ENCODE measurements around the gene POLL.

POLL gene

DNA sequence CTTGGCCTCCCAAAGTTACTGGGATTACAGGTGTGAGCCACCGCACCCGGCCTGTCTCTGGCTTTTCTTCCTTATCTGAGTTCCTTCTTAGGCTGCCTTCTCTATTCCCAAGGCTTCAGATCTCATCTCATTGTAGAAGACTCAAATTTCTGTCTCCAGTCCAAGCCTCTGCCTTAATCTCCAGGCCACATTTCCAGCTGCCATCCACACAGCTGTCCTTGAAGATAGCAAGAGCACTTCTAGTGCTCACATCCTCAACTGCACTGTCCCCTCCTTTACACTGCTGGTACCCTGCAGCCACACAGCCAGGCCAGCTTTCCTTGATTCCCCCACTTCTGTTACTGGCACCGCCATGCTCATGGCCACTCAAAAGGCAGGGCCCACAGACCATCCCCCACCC lies 35.6 kb downstream of the POLL start:
- TF ChIP-seq, protein P1, sequence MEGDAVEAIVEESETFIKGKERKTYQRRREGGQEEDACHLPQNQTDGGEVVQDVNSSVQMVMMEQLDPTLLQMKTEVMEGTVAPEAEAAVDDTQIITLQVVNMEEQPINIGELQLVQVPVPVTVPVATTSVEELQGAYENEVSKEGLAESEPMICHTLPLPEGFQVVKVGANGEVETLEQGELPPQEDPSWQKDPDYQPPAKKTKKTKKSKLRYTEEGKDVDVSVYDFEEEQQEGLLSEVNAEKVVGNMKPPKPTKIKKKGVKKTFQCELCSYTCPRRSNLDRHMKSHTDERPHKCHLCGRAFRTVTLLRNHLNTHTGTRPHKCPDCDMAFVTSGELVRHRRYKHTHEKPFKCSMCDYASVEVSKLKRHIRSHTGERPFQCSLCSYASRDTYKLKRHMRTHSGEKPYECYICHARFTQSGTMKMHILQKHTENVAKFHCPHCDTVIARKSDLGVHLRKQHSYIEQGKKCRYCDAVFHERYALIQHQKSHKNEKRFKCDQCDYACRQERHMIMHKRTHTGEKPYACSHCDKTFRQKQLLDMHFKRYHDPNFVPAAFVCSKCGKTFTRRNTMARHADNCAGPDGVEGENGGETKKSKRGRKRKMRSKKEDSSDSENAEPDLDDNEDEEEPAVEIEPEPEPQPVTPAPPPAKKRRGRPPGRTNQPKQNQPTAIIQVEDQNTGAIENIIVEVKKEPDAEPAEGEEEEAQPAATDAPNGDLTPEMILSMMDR (IDR thresholded peaks at IDR 0.05; ENCODE audit: insufficient read depth, low read length, missing control alignments) = no peak
- ChIA-PET POLR2A (no interaction called here), CTCF (interaction anchor here (1.1 to 4.2 kb wide), 2 partner anchors 16 to 18 kb away, joined by 4 to 25 read pairs; no protein-coding TSS in a partner anchor)
- no peak overlapping the region for H3K4me3 ChIP-seq (ENCODE audit: low read depth, low read length)
- DNase-seq (ENCODE audit: low read depth, low spot score) = no peak

DNA sequence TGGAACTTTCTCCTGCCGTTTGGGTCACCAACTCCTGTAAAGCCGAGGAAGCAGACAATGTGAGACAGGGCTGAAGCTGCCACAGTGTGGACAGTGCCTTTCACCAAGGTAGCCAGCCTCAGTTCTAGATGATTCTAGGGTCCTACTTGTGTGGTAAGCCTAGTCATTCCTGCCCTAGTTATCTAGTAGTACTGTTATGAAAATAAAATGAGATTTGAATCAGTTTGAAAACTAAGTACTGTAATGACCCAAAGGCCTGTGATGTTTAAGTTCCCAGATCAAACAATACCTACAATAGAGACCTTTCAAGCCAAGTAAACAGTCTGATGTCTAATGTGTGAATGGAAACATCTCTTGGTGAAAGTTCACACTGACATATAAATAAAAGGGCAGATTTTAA lies 37.1 kb downstream of the POLL start:
- CTCF ChIA-PET = interaction anchor here (1.0 to 4.2 kb wide), 3 partner anchors 14 to 20 kb away, joined by 3 to 25 read pairs (median 4); no protein-coding TSS in a partner anchor
- no peak overlapping the region for H3K4me3 ChIP-seq (ENCODE audit: low read depth, low read length)
- TF ChIP-seq, protein P1 (IDR thresholded peaks at IDR 0.05; ENCODE audit: insufficient read depth, low read length, missing control alignments) = no peak
- POLR2A ChIA-PET = no interaction called here
- no peak for DNase-seq (ENCODE audit: low read depth, low spot score)

DNA sequence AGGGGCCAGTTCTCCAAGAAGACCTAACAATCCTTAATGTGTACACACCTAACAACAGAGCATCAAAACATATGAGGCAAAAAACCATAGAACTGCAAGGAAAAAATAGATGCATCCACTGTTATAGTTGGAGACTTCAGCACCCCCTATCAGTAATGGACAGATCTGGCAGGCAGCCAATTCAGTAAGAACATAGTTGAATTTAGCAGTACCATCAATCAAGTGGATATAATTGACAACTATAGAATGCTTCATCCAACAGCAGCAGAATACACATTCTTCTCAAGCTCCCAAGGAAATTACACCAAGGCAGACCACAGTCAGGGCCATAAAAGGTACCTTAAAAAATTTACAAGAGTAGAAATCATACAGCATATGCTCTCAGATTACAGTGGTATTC lies 42.2 kb downstream of the POLL start:
- H3K4me3 ChIP-seq (ENCODE audit: low read depth, low read length) = no peak overlapping the region
- ChIA-PET POLR2A (no interaction called here), CTCF (interaction anchor here (0.7 to 2.7 kb wide), 7 partner anchors 8 to 29 kb away, joined by 3 to 10 read pairs (median 4); no protein-coding TSS in a partner anchor)
- TF ChIP-seq, protein P1 (IDR thresholded peaks at IDR 0.05; ENCODE audit: insufficient read depth, low read length, missing control alignments) = no peak
- no peak for DNase-seq (ENCODE audit: low read depth, low spot score)

DNA sequence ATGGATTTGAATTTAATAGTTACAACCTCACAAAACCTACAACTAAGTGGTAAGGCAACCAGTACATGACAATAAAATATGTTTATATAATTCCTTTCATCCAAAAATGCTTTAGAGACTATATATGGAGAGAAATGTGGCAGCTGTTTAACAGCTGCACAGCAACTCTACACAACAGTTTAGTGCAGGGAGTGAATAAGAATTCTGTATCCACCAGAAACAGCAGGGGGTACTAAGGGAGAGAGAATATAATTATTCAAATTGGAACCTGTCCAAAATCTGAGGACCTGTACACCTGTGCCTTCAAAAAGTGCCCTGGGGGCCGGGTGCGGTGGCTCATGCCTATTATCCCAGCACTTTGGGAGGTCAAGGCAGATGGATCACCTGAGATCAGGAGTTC lies 49.6 kb downstream of the POLL start:
- DNase-seq (ENCODE audit: low read depth, low spot score) = no peak
- CTCF ChIA-PET = interaction anchor here (1.1 to 1.6 kb wide), 4 partner anchors 8 to 324 kb away, joined by 3 to 10 read pairs (median 3); no protein-coding TSS in a partner anchor

DNA sequence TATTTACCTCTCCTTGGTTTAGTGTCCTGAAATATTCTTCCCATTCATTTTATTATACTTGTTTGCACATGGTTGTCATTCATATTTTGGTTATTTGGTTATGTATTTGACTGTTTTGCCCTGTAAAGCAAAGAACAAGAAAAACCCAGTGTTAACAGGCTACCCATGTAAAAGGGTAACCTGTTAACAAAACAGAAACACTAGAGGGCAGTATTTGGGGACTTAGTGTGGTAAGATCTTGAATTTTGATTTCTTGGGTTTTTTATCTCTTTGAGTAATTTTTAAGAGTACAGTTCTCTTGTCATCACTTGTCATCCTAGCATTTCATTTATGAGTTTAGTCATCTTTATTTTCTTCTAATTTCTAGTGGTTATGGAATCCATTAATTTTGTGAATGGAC lies 51.3 kb downstream of the POLL start:
- ChIA-PET CTCF (interaction anchor here (0.8 to 3.6 kb wide), 16 partner anchors 9 to 327 kb away, joined by 3 to 15 read pairs (median 4); no protein-coding TSS in a partner anchor), POLR2A (no interaction called here)
- no peak overlapping the region for H3K4me3 ChIP-seq (ENCODE audit: low read depth, low read length)
- TF ChIP-seq, protein P1 (IDR thresholded peaks at IDR 0.05; ENCODE audit: insufficient read depth, low read length, missing control alignments) = no peak
- DNase-seq (ENCODE audit: low read depth, low spot score) = no peak

More for the DNA sequence above, 49.6 kb downstream of the POLL start:
- TF ChIP-seq, protein P1 (IDR thresholded peaks at IDR 0.05; ENCODE audit: insufficient read depth, low read length, missing control alignments) = no peak
- POLR2A ChIA-PET = no interaction called here
- no peak overlapping the region for H3K4me3 ChIP-seq (ENCODE audit: low read depth, low read length)

DNA sequence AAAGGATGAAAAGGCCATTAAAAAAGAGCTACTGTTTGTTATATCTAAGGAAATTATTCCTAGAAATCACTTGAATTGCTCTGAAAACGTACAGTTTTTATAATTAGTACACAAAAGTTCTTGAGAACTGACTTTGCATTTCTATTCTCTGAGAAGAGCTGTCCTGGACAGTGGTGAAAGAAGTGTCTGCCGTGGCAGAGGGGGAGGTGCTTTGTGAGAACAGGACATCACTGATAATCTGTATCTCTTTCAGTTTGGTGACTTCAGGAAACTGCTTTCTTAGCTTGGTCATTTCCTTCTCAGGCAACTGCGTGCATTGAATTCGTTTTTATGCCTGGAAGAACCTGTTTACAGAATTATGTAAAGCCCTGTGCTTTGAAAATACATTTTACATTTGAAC lies 52.1 kb downstream of the POLL start:
- POLR2A ChIA-PET = no interaction called here
- CTCF ChIA-PET = interaction anchor here (0.8 to 3.6 kb wide), 14 partner anchors 8 to 326 kb away, joined by 3 to 15 read pairs (median 4); no protein-coding TSS in a partner anchor
- H3K4me3 ChIP-seq (ENCODE audit: low read depth, low read length) = no peak overlapping the region
- TF ChIP-seq, protein P1 (IDR thresholded peaks at IDR 0.05; ENCODE audit: insufficient read depth, low read length, missing control alignments) = no peak
- no peak for DNase-seq (ENCODE audit: low read depth, low spot score)

Measured in AG04449 (cell line).